Adrenal gland (tissue), 5 donors: Measurements from ENCODE around the gene MRNIP.
A peak's percentile ranks its signal among the peaks of the same experiment; 100 is the strongest.

ENCODE experiments used
- POLR2A ChIP-seq, 2 donors: fragments of 450-650 bp; IDR thresholded peaks; one replicate each; pipeline ENCODE4 v1.6.1; 2017; ENCODE audit warnings: antibody characterized with exemption in 2 of 2, mild to moderate bottlenecking in 2 of 2, moderate library complexity in 1 of 2
- TF ChIP-seq, protein P1 (sequence below), 6 experiments: fragments of 450-650 bp in 4 of 6; fragments of 200-600 bp in 2 of 6; sonication (generic) in 1 of 6; IDR thresholded peaks; 1 replicate in 5 of 6; 2 replicates in 1 of 6; pipeline versions ENCODE4 v1.5.1 to v1.8.0; 2016 to 2021; ENCODE audit warnings: antibody characterized with exemption in 6 of 6, mild to moderate bottlenecking in 2 of 6, moderate library complexity in 1 of 6
- donor health status: DM: no; HTN: no; CAD: no.

DNA sequence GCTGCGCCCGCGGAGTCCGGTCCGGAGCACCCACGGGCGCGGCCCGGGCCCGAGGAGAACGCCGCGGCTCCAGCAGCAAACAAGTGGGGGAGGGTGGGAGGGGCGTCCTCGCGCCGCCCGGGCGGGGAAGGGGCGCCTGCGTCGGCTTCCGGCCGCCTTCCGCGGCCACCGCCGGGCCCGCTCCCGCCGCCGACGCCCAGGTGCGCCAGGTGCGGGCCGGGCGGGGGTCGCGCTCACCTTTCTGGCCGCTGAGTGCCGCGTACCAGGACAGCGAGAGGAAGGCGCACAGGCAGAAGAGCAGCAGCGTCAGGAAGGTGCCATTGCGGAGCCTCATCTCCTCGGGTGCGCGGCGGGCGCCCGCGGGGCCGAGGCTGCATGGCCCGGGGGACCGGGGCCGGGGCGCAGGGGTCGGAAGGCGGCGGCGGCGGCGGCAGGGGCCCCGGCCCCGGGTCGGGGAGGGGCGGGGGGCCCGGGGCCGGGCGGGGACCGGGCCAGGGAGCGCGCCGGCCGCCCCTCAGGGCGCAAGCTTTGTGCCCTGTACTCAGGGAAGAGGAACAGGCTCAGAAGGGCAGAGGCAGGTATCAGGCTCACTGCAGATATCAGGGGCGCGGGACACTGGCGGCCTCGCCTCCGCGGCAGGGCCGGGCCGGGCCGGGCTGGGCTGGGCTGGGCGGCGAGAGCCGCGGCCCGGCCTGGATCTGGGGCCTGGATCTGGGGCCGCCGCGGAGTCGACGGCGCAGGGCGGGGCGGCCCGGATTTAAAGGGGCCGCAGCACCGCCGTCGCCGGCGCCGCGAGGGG lies 52.2 kb downstream of the MRNIP start, which contains the start of gene MGAT4B:
- TF ChIP-seq POLR2A (IDR thresholded peaks at IDR 0.05), result peak; percentile 72 to 75
- TF ChIP-seq, protein P1, sequence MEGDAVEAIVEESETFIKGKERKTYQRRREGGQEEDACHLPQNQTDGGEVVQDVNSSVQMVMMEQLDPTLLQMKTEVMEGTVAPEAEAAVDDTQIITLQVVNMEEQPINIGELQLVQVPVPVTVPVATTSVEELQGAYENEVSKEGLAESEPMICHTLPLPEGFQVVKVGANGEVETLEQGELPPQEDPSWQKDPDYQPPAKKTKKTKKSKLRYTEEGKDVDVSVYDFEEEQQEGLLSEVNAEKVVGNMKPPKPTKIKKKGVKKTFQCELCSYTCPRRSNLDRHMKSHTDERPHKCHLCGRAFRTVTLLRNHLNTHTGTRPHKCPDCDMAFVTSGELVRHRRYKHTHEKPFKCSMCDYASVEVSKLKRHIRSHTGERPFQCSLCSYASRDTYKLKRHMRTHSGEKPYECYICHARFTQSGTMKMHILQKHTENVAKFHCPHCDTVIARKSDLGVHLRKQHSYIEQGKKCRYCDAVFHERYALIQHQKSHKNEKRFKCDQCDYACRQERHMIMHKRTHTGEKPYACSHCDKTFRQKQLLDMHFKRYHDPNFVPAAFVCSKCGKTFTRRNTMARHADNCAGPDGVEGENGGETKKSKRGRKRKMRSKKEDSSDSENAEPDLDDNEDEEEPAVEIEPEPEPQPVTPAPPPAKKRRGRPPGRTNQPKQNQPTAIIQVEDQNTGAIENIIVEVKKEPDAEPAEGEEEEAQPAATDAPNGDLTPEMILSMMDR (IDR thresholded peaks at IDR 0.05), result peak in 1 of 6 experiments; percentile 5
